CD4-positive, alpha-beta T cell treated with Interleukin-15 for 4 hours (primary cell): Measurements from ENCODE around the gene LRRC3B.
A peak's percentile ranks its signal among the peaks of the same experiment; 100 is the strongest.

Source experiments
- DNase-seq: peaks from one replicate; pipeline ENCODE4 v3.0.0-alpha.2; 2020; ENCODE audit warnings: low spot score

Gene LRRC3B

DNA sequence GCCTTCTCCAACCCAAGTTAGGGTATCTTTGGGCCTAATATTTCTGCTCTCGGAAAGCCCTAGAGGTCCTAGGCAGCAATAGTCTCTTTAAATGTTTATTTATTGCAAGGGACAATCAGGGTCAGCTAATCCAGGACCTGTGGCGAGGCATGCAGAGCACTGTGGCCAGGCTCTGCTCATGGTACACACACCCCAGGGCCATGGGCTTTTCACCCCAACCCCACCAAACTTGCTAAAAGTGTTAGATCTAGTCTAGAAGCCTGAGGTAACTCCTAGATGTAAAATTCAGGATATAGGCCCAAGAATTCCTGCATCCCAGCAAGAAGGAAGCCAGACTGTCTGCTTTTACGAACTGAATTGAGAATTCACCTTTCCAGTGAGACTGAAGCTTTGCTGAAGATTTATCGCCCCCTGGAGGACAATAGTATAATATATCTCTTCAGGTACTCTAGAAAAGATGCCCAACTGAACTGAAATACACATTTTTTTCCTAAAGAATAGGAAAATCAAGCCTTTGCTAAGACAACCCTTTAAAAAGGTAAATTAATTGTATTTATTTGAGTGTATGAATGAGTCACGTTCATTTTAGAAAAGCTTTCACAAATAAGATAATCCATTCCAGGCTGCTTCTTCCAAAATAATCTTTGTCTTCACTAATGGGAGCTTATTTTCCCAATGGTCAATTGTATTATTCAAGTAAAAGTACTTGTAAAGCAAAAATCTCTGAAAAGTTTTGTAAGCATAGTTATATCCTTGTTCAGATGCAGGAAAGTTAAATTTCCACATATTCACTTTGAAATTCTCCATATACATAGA, 89.8 kb downstream of the LRRC3B start:
- DNase-seq, result peak; percentile 9

DNA sequence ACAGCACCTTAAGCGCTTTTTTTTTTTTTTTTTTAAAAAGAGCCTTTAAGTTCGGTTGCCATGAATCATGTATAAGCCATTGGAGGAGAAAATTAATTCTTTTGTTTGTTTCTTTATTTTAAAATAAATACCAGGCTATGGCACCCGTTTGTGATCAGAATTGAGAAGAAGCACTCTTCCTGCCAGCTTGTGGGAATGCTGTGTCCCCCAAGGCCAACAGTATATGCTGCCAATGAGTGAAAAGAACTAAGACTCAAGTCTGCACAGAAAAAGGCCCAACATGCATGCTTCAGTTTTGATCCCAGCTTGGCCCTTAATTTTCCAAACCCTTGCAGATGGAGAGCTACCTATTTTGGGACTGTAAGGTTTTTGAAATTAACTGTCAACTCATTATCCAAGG, 90.5 kb downstream of the LRRC3B start:
- no peak for DNase-seq

DNA sequence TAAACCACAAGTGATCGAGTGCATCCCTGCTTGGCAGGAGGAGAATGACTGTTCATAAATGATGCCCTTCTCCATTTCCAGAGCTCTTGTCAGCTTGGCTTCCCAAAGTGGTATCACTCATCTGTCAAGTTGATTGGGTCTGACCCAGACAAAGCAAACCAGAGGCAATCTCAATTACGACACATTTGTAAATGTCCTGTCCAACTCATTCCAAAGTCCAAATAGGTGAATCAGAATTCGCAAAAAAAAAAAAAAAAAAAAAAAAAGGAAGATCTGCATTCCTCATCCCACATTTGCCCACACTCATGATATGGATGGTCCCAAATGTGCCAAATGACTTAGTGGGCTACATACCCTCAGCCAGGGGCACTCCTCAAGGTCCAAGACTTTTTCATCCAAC, 91.9 kb downstream of the LRRC3B start:
- no peak for DNase-seq

DNA sequence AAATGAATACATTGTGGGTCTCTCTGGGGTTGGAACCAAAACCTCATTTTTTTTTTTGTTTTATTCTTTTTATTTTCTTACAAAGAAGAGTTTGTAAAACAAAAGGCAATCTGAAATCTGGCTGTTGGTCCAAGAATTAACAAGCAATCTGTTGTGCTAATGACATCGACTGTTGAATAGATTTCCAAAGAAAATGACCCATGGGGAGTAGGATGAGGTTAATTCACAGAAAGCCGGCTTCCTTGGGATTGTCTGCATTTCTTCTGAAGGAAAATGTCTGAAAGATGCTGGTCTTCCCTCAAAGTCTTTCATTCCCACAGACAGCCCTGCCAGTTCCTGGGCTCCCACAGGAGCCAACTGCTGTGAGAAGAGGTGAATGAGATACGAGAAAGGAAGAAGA, 92.9 kb downstream of the LRRC3B start:
- no peak for DNase-seq

DNA sequence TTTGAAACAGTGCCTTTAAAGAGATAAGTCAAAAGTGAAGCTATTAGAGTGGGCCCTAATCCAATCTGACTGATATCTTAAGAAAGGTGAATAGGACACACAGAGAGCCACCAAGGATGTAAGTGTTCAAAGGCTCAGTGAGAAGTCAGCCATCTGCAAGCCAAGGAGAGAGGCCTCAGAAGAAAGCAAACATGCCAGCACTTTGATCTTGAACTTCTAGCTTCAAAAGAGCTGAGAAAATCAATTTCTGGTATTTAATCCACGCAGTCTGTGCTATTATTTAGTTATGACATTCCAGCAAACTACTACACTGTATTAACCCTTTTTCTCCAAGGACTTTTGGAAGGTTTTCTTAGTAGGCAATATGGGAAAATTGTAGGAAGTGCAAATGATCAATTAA, 95.7 kb downstream of the LRRC3B start:
- DNase-seq, result no peak

DNA sequence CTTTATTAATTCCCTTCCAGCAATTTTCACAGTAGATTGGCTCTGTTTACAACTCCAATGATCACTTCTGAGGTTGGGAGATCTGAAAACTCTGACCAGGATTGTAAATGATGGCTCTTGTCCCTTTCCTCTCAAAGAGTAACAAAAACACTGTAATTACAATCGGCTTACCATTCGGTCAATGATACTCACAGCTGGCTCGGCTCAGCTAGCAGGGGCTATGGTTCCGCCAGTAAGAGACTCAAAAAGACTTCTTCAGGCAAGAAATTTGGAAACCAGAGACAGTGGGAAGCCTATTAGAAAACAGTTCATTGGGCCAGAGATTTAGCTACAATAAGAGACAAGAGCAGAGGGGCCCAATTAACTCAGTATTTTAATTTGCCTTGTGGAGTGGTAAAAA, 96.6 kb downstream of the LRRC3B start:
- DNase-seq, result no peak

DNA sequence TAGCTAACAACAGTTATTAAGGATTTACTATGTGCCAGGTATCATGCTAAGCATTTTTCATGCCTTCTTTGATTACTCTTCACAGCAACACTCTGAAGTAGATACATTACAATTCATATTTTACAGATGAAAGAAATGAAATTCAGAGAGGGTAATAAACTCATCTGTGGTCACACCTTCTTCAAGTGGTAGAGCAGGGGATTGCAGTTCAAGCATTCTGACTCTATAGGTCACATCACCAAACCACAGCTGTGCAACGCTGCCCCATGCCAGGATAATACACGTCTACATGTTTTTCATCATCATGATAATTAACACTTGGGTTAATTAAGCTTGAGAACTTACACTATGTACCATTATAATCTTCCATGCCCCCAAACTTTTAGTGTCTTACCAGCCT, 98.5 kb downstream of the LRRC3B start:
- DNase-seq, result no peak

DNA sequence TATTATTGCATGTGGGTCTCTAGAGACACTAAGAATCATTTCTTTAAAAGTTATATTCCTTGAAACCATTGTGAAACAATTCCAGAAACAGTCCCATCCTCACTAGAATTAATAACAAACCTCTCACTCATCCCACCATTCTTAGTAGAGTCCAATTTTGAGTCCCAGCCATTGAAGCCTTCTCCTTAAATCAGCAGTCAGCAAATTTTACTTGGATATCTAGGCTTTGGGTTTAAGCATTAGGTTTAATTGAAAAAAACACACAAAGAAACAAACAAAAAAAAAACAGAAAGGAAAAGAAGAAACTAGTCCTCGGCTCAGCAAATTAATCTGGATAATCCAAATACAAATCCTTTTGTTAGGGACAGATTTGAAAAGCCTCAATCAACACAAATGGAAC, 109.3 kb downstream of the LRRC3B start:
- no peak for DNase-seq

DNA sequence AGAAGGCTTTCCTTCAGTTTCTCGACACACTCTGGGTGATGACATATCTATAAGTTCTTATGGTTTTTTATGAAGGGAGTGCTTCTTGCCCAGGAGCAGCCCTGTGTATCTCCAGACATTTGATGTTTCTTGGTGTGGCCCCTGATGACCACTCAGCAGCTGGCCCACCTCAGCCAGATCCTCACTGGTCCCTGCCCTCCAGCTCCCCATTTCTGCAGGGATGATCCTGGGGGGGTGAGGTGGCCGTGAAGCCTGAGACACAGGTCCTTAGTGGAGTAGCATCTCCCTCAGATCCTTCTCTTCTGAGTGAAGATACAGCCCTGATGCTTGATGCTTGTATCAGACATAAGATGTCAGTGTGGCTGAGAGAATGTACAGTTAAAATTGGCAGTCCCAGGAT, 127.7 kb downstream of the LRRC3B start:
- DNase-seq, result no peak

DNA sequence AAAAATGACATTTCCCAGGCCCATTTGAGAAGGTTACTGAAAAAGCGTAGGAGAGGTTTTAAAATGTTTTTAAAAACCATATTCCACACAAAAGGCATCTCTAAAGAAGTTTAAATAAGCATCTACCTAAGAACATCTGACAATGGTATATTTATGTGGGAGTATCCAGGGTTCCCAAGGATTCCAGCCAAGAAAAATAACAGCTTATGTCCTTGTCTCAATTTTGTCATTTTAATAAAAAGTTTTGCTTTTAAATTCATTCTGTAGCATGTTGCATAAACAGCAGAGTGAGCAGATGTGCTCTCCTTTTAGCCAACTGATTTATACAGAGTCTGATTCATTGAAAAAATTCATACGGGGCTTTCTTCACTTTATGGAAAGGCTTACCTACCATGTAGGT, 129.9 kb downstream of the LRRC3B start:
- no peak for DNase-seq

DNA sequence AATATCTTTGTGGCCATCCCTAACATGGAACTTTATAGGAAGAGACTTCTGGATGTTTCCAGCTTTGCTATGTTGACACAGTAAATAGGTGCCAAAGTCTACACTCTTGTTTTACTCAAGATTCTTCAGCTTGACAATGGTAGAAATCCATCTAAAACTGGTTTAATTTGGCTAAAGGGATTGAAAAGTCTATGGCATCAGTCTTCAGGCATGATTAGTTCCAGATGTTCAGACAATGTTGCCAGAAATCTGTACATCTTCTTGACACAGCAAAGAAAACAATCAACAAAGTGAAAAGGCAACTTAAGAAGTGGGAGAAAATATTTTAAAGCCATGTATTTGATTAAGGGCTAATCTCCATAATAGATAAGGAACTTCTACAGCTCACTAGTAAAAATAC, 130.5 kb downstream of the LRRC3B start:
- DNase-seq, result no peak

DNA sequence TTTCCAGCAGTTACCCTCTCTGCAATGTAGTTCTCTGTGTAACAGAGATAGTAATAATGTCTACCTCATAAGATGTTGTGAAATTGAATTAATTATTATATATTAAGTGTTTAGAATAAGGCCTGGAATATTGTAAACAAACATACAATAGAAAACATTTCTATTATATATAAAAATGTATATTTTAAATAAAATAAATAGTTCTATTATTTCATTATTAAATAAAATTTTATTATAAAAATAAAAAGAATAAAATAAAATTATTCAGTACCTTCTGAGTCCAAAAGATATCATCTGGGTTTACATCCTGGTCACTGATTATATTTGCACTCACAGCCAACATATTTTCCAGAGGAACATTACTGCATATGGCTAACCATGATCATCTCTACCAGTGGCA, 135.4 kb downstream of the LRRC3B start:
- no peak for DNase-seq
